IMR-90 (cell line): ENCODE data around the gene SLCO2B1. TPM values are rescaled to one million over a fixed set of nuclear protein-coding genes. Genes with fewer than 3 reads are reported as not detected.

Experiments
- ATAC-seq: fragments of 200-7000 bp; cut with Tn5 transposase; 2 replicates; pipeline ENCODE4 v1.9.1; 2020; ENCODE audit warnings: low read depth, mild to moderate bottlenecking, moderate library complexity
- BruUV-seq: library from RNA; stranded (reverse); fragments of 400-500 nt; replicated peaks from 2 replicates; lab custom pipeline; 2021; lab: Mats Ljungman, UMichigan
- CTCF ChIA-PET: fragments of 300-600 bp; formaldehyde crosslinking; extraction: SDS; loops from one replicate; lab custom pipeline; 2021; ENCODE audit warnings: antibody characterized with exemption; lab: Yijun Ruan, JAX
- POLR2A ChIA-PET: fragments of 300-600 bp; sonication (Branson Sonifier 250); formaldehyde crosslinking; loops from one replicate; lab custom pipeline; 2022; ENCODE audit warnings: antibody characterized with exemption; ENCODE audit not compliant: unreplicated experiment; lab: Charles Lee
- DNase-seq: peaks from one replicate; pipeline ENCODE4 v3.0.0; 2013
- H2AFZ ChIP-seq: replicated peaks from 2 replicates; pipeline ENCODE3; 2013; ENCODE audit warnings: low read length, mild to moderate bottlenecking; ENCODE audit not compliant: poor library complexity
- H2AK5ac ChIP-seq: 2 replicates; pipeline ENCODE4 v1.6.1; 2013; ENCODE audit warnings: low read depth, low read length, inconsistent platforms
- H2AK9ac ChIP-seq: replicated peaks from 2 replicates; pipeline ENCODE3; 2013; ENCODE audit warnings: mild to moderate bottlenecking, low read depth, low read length, moderate library complexity; ENCODE audit not compliant: poor library complexity
- H2BK120ac ChIP-seq: 2 replicates; pipeline ENCODE4 v1.6.1; 2013; ENCODE audit warnings: low read depth, low read length, inconsistent platforms
- H2BK15ac ChIP-seq: 3 replicates; pipeline ENCODE4 v1.6.1; 2013; ENCODE audit warnings: low read depth, low read length, inconsistent platforms
- H2BK20ac ChIP-seq: 2 replicates; pipeline ENCODE4 v1.6.1; 2013; ENCODE audit warnings: low read depth, mild to moderate bottlenecking, inconsistent platforms, low read length, moderate library complexity
- H2BK5ac ChIP-seq: 2 replicates; pipeline ENCODE4 v1.6.1; 2013; ENCODE audit warnings: mild to moderate bottlenecking, low read depth, low read length, inconsistent platforms; ENCODE audit not compliant: poor library complexity, severe bottlenecking
- H3K14ac ChIP-seq: replicated peaks from 2 replicates; pipeline ENCODE4 v1.6.1; 2013; ENCODE audit warnings: low read depth, low read length, inconsistent platforms
- H3K18ac ChIP-seq: 2 replicates; pipeline ENCODE4 v1.6.1; 2013; ENCODE audit warnings: low read depth, low read length, control low read depth
- H3K23ac ChIP-seq: 2 replicates; pipeline ENCODE4 v1.6.1; 2013; ENCODE audit warnings: low read depth, low read length, inconsistent platforms
- H3K27ac ChIP-seq: 2 replicates; pipeline ENCODE4 v1.5.1; 2013; ENCODE audit warnings: mild to moderate bottlenecking, control low read depth, low read length; ENCODE audit not compliant: insufficient read depth
- H3K27me3 ChIP-seq: 2 replicates; pipeline ENCODE4 v1.6.1; 2013; ENCODE audit warnings: low read length; ENCODE audit not compliant: control insufficient read depth, insufficient read depth
- H3K36me3 ChIP-seq: 2 replicates; pipeline ENCODE4 v1.6.1; 2013; ENCODE audit warnings: low read length, mixed read lengths; ENCODE audit not compliant: control insufficient read depth, insufficient read depth
- H3K4ac ChIP-seq: 2 replicates; pipeline ENCODE4 v1.6.1; 2013; ENCODE audit warnings: low read depth, low read length, inconsistent platforms
- H3K4me1 ChIP-seq: 2 replicates; pipeline ENCODE4 v1.6.1; 2013; ENCODE audit warnings: low read length, mixed read lengths; ENCODE audit not compliant: control insufficient read depth, insufficient read depth
- H3K4me2 ChIP-seq: 2 replicates; pipeline ENCODE4 v1.6.1; 2013; ENCODE audit warnings: low read depth, mild to moderate bottlenecking, control low read depth, low read length, moderate library complexity
- H3K4me3 ChIP-seq: 2 replicates; pipeline ENCODE4 v1.5.1; 2013; ENCODE audit warnings: low read depth, mild to moderate bottlenecking, control low read depth, low read length, moderate library complexity; ENCODE audit not compliant: insufficient read depth
- H3K56ac ChIP-seq: 2 replicates; pipeline ENCODE4 v1.6.1; 2013; ENCODE audit warnings: low read length, inconsistent platforms; ENCODE audit not compliant: insufficient read depth; ENCODE audit errors: extremely low read depth
- H3K79me1 ChIP-seq, 2 experiments: 2 replicates each; pipeline ENCODE4 v1.6.1; 2013; ENCODE audit warnings: low read length in 2 of 2, inconsistent platforms in 1 of 2, low read depth in 1 of 2
- H3K9ac ChIP-seq: 2 replicates; pipeline ENCODE4 v1.6.1; 2013; ENCODE audit warnings: low read depth, low read length, control low read depth
- H3K9me1 ChIP-seq: 2 replicates; pipeline ENCODE4 v1.6.1; 2013; ENCODE audit warnings: low read length, inconsistent platforms; ENCODE audit not compliant: insufficient read depth
- H3K9me3 ChIP-seq: 2 replicates; pipeline ENCODE4 v1.6.1; 2013; ENCODE audit warnings: low read length; ENCODE audit not compliant: control insufficient read depth, insufficient read depth
- H4K20me1 ChIP-seq: 2 replicates; pipeline ENCODE4 v1.6.1; 2013; ENCODE audit warnings: low read length, inconsistent platforms; ENCODE audit not compliant: insufficient read depth
- H4K5ac ChIP-seq: 2 replicates; pipeline ENCODE4 v1.6.1; 2013; ENCODE audit warnings: mild to moderate bottlenecking, low read depth, low read length, control low read depth
- H4K8ac ChIP-seq, 2 experiments: 2 replicates each; pipeline ENCODE4 v1.6.1; 2013; ENCODE audit warnings: low read depth in 2 of 2, low read length in 2 of 2, control low read depth in 1 of 2, inconsistent platforms in 1 of 2
- H4K91ac ChIP-seq: 2 replicates; pipeline ENCODE4 v1.6.1; 2013; ENCODE audit warnings: low read depth, low read length, inconsistent platforms; ENCODE audit not compliant: insufficient read depth
- NFE2L2 ChIP-seq: fragments of 150-350 bp; IDR thresholded peaks from 2 replicates; pipeline ENCODE4 v1.6.1; 2016; ENCODE audit warnings: low read depth, mild to moderate bottlenecking, low read length
- POLR2A ChIP-seq: IDR thresholded peaks from 2 replicates; pipeline ENCODE4 v1.6.1; 2012; ENCODE audit warnings: mild to moderate bottlenecking, low read depth, low read length
- RAD21 ChIP-seq: IDR thresholded peaks from 2 replicates; pipeline ENCODE4 v1.6.1; 2012; ENCODE audit warnings: low read length, improper control_type of control experiment
- RCOR1 ChIP-seq: IDR thresholded peaks from 2 replicates; pipeline ENCODE4 v1.6.1; 2012; ENCODE audit warnings: mild to moderate bottlenecking, low read length, improper control_type of control experiment; ENCODE audit not compliant: insufficient replicate concordance
- WGBS, 2 experiments: methylation state at CpG; one replicate each; pipeline versions ENCODE4 v1.1.5 to v1.1.7; 2013; ENCODE audit warnings: missing lambda C conversion rate in 2 of 2; ENCODE audit not compliant: insufficient read length in 1 of 2; ENCODE audit errors: extremely low coverage in 2 of 2; 5-methylcytosine and 5-hydroxymethylcytosine counted together
- dilution Hi-C: fragments of 300-500 bp; cut with HindIII; formaldehyde crosslinking; loops from one replicate; pipeline ENCODE4 v1.14.3; 2018; ENCODE audit warnings: low sequenced_read_pairs; ENCODE audit not compliant: unreplicated experiment
- in situ Hi-C: fragments of 300-500 bp; cut with MboI; formaldehyde crosslinking; loops from 3 replicates; pipeline ENCODE4 v1.14.3; 2019; ENCODE audit warnings: low sequenced_read_pairs, inconsistent platforms, mixed read lengths
- intact Hi-C: fragments of 100-400 bp; cut with micrococcal nuclease; formaldehyde crosslinking; loops from 2 replicates; pipeline ENCODE4 v1.10.0; 2022
- polyA plus RNA-seq, 3 experiments: library from polyadenylated mRNA; depleted of rRNA; stranded (reverse); fragments of >200 nt; gene quantifications; 2 replicates each; pipeline ENCODE4 v1.2.3, GENCODE V29; 2012; ENCODE audit warnings: low replicate concordance in 1 of 3
- total RNA-seq: library from RNA; depleted of rRNA; stranded (reverse); fragments of >200 nt; gene quantifications from 2 replicates; pipeline ENCODE4 v1.2.3, GENCODE V29; 2012
- TF ChIP-seq, protein P1 (sequence below): conservative IDR thresholded peaks from 2 replicates; pipeline ENCODE4 v1.5.1; 2012; ENCODE audit warnings: mild to moderate bottlenecking, low read depth, low read length, improper control_type of control experiment

SLCO2B1 gene
- total and polyA plus RNA-seq, 2 of the 4 experiments (the other 2 are of a cell fraction), result not detected

DNA sequence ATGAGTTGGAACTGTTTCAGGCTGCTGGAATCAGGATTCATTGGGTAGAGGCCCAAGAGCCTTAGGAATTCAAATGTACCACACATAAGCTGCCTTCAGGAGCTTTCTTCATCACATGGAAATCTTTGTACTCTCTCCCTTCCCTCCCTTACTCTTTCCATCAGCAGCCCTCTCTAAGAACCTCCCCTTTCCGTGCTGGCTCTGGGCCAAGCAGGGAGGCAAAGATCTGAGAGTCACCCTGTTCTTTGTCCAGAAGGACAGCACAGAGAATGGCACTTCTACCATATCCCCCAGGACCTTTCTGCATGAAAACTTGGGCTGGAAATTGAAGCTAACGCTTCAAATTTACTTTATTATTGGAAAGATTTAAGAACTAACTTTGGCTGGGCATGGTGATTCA lies 69.0 kb downstream of the SLCO2B1 start:
- Histone ChIP-seq H3K4me1 (no peaks in the 10 kb centered on the region), H3K4me3 (no peak overlapping the region), H2BK5ac (no peak overlapping the region), H2BK120ac (no peak overlapping the region), H3K79me1 (no peaks in the 10 kb centered on the region), H3K9ac (no peak overlapping the region), H3K56ac (no peak overlapping the region), H2AK9ac (no peak overlapping the region), H4K91ac (no peak overlapping the region), H3K4ac (no peak overlapping the region), H4K20me1 (no peaks in the 10 kb centered on the region), H3K4me2 (no peak overlapping the region), H3K27me3 (peaks cover 17% of the 10 kb centered on the region), H2AFZ (no peak overlapping the region), H3K18ac (no peak overlapping the region), H3K9me1 (no peaks in the 10 kb centered on the region), H2BK15ac (no peak overlapping the region), H2AK5ac (no peak overlapping the region), H2BK20ac (no peak overlapping the region), H3K27ac (no peak overlapping the region), H3K9me3 (no peaks in the 10 kb centered on the region), H3K23ac (no peak overlapping the region), H3K36me3 (no peaks in the 10 kb centered on the region), H4K8ac (no peak overlapping the region), H4K5ac (no peak overlapping the region), H3K14ac (no peak overlapping the region)
- intact Hi-C loops (no loop called here), dilution Hi-C loops (no loop called here), in situ Hi-C loops (no loop called here)
- POLR2A ChIA-PET, result no interaction called here
- DNase-seq (no peak), ATAC-seq (no peak)
- CTCF ChIA-PET, result no interaction called here
- no CpG with 5 or more reads among the region's 2 CpGs for WGBS, 2 experiments
- no TSS peak for BruUV-seq
- TF ChIP-seq, protein P1, sequence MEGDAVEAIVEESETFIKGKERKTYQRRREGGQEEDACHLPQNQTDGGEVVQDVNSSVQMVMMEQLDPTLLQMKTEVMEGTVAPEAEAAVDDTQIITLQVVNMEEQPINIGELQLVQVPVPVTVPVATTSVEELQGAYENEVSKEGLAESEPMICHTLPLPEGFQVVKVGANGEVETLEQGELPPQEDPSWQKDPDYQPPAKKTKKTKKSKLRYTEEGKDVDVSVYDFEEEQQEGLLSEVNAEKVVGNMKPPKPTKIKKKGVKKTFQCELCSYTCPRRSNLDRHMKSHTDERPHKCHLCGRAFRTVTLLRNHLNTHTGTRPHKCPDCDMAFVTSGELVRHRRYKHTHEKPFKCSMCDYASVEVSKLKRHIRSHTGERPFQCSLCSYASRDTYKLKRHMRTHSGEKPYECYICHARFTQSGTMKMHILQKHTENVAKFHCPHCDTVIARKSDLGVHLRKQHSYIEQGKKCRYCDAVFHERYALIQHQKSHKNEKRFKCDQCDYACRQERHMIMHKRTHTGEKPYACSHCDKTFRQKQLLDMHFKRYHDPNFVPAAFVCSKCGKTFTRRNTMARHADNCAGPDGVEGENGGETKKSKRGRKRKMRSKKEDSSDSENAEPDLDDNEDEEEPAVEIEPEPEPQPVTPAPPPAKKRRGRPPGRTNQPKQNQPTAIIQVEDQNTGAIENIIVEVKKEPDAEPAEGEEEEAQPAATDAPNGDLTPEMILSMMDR, result no peak
- TF ChIP-seq RAD21, result no peak
- TF ChIP-seq POLR2A, result no peak
- no peak for TF ChIP-seq NFE2L2
- no peak for TF ChIP-seq RCOR1
